Neural progenitor cell (in vitro differentiated cells): ENCODE results near the gene MPPED2. TPM values are rescaled to one million over a fixed set of nuclear protein-coding genes. Genes with fewer than 3 reads are reported as not detected.
A peak's percentile ranks its signal among the peaks of the same experiment; 100 is the strongest.

Experiments used
- DNase-seq: peaks from one replicate; pipeline ENCODE4 v3.0.0-alpha.2; 2016; ENCODE audit warnings: low spot score
- H2AFZ ChIP-seq: fragments of 200-600 bp; sonication (generic); replicated peaks from 2 replicates; pipeline ENCODE4 v1.6.1; 2016; ENCODE audit warnings: antibody characterized with exemption
- H3F3A ChIP-seq: fragments of 200-600 bp; sonication (generic); 2 replicates; pipeline ENCODE4 v1.6.1; 2016; ENCODE audit warnings: antibody characterized with exemption, low read depth
- H3K27ac ChIP-seq: fragments of 200-600 bp; sonication (generic); 2 replicates; pipeline ENCODE4 v1.5.1; 2016; ENCODE audit warnings: mild to moderate bottlenecking
- H3K27me3 ChIP-seq: fragments of 200-600 bp; sonication (generic); 2 replicates; pipeline ENCODE4 v1.6.1; 2016; ENCODE audit warnings: mild to moderate bottlenecking, moderate library complexity
- H3K36me3 ChIP-seq: fragments of 200-600 bp; sonication (generic); 2 replicates; pipeline ENCODE4 v1.5.1; 2016
- H3K4me1 ChIP-seq: fragments of 200-600 bp; sonication (generic); 2 replicates; pipeline ENCODE4 v1.6.1; 2016; ENCODE audit warnings: mixed run types
- H3K4me2 ChIP-seq: fragments of 200-600 bp; sonication (generic); 2 replicates; pipeline ENCODE4 v1.6.1; 2016
- H3K4me3 ChIP-seq: fragments of 200-600 bp; sonication (generic); 2 replicates; pipeline ENCODE4 v1.5.1; 2016
- H3K79me2 ChIP-seq: fragments of 200-600 bp; sonication (generic); 2 replicates; pipeline ENCODE4 v1.6.1; 2016; ENCODE audit warnings: low read depth
- H3K9ac ChIP-seq: fragments of 200-600 bp; sonication (generic); 2 replicates; pipeline ENCODE4 v1.6.1; 2016
- H3K9me3 ChIP-seq: fragments of 200-600 bp; sonication (generic); 2 replicates; pipeline ENCODE4 v1.5.1; 2016; ENCODE audit warnings: low read depth
- H4K20me1 ChIP-seq: fragments of 200-600 bp; sonication (generic); 2 replicates; pipeline ENCODE4 v1.6.1; 2016; ENCODE audit warnings: low read depth
- H3K27ac Mint-ChIP-seq: 3 replicates; pipeline ENCODE4 v1.8.0; 2021; ENCODE audit warnings: mixed read lengths
- H3K27me3 Mint-ChIP-seq: 2 replicates; pipeline ENCODE4 v1.8.0; 2022; ENCODE audit warnings: low read depth, mild to moderate bottlenecking, inconsistent platforms, moderate library complexity, mixed read lengths; ENCODE audit not compliant: insufficient read depth
- H3K36me3 Mint-ChIP-seq: 3 replicates; pipeline ENCODE4 v1.8.0; 2021; ENCODE audit warnings: mixed read lengths
- H3K4me1 Mint-ChIP-seq: 3 replicates; pipeline ENCODE4 v1.8.0; 2021; ENCODE audit warnings: mixed read lengths
- H3K4me3 Mint-ChIP-seq: 3 replicates; pipeline ENCODE4 v1.8.0; 2021; ENCODE audit warnings: mild to moderate bottlenecking, moderate library complexity, mixed read lengths
- H3K9me3 Mint-ChIP-seq: 3 replicates; pipeline ENCODE4 v1.8.0; 2020; ENCODE audit warnings: mixed read lengths
- EZH2 ChIP-seq: fragments of 200-600 bp; sonication (generic); IDR thresholded peaks from 2 replicates; pipeline ENCODE4 v1.6.1; 2017; ENCODE audit warnings: antibody characterized with exemption, mild to moderate bottlenecking, moderate library complexity
- EZH2phosphoT487 ChIP-seq: fragments of 200-600 bp; sonication (generic); IDR thresholded peaks from 2 replicates; pipeline ENCODE4 v1.6.1; 2017; ENCODE audit warnings: antibody characterized with exemption
- total RNA-seq: library from RNA; depleted of rRNA; stranded (reverse); fragments of >200 nt; gene quantifications from 2 replicates; pipeline ENCODE4 v1.2.3, GENCODE V29; 2015; ENCODE audit warnings: low replicate concordance
- TF ChIP-seq, protein P1 (sequence below): fragments of 200-600 bp; sonication (generic); IDR thresholded peaks from 2 replicates; pipeline ENCODE4 v1.5.1; 2017; ENCODE audit warnings: antibody characterized with exemption, mild to moderate bottlenecking

The MPPED2 gene
- total RNA-seq, 1 donor from 2014 or later = 3.4 TPM

DNA sequence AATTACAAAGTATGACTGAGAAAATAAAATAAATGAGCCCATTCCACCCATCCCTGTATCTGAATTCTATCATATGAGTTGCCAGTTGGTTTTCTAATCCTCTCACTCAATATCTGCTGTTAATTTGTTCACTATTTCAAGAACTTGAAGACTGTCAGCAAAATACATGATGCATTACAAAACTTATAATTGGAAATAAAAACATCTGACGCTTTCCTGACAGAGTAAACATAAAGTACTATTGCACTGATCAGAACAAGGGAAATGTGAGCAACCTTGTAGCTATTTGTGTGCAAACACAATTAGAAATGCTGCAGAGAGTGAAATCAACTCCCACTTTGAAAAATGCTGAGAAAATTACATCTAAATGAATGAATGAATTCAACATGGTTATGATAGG is 97.1 kb downstream of the MPPED2 start:
- Histone ChIP-seq H3K9me3 (no peaks in the 10 kb centered on the region), H3K27me3 (no peaks in the 10 kb centered on the region), H3K27ac (no peak overlapping the region), H3K9ac (no peak overlapping the region), H3K79me2 (no peaks in the 10 kb centered on the region), H3K4me2 (peak overlapping the region; percentile 16), H3F3A (no peaks in the 10 kb centered on the region), H3K4me3 (no peak overlapping the region), H2AFZ (no peak overlapping the region), H4K20me1 (no peaks in the 10 kb centered on the region), H3K36me3 (no peaks in the 10 kb centered on the region), H3K4me1 (peaks cover 24% of the 10 kb centered on the region)
- Mint-ChIP-seq H3K36me3 (peaks cover 1% of the 10 kb centered on the region), H3K4me3 (no peak overlapping the region), H3K27me3 (no peaks in the 10 kb centered on the region), H3K9me3 (no peaks in the 10 kb centered on the region), H3K4me1 (peaks cover 32% of the 10 kb centered on the region), H3K27ac (no peak overlapping the region)
- no peak for TF ChIP-seq EZH2
- no peak for TF ChIP-seq EZH2phosphoT487
- TF ChIP-seq, protein P1, sequence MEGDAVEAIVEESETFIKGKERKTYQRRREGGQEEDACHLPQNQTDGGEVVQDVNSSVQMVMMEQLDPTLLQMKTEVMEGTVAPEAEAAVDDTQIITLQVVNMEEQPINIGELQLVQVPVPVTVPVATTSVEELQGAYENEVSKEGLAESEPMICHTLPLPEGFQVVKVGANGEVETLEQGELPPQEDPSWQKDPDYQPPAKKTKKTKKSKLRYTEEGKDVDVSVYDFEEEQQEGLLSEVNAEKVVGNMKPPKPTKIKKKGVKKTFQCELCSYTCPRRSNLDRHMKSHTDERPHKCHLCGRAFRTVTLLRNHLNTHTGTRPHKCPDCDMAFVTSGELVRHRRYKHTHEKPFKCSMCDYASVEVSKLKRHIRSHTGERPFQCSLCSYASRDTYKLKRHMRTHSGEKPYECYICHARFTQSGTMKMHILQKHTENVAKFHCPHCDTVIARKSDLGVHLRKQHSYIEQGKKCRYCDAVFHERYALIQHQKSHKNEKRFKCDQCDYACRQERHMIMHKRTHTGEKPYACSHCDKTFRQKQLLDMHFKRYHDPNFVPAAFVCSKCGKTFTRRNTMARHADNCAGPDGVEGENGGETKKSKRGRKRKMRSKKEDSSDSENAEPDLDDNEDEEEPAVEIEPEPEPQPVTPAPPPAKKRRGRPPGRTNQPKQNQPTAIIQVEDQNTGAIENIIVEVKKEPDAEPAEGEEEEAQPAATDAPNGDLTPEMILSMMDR = no peak
- no peak for DNase-seq

DNA sequence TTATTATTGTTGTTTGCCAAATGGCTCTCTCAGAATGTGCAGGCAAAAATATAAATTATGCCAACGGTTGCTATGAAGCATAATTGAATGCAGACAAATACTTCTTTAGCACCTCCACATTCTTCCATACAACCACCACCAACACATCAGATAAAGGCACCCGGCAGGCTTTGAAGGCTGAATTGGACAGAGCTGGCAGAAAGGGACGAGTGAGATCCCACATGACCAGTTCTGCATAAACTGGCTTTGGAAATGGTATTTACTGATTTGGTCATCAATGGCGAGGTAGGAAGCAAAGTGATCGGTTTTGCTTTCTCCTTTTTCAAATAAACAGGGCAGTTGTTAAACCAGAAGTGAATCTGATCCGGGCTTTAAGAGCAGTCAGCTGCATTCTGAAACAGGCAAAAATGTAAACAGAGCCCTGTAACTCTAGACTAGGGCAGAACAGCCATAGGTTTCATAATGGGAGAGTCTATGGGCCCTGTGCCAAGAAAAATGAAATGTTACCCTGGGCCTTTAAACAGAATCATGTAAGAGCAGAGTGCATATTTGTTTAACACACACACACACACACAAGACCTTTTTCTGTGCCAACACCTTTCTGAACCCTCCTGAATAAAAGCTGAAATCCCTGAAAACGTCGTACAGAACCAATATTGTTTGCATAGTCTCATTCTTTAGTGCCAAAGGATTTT is 97.7 kb downstream of the MPPED2 start:
- no peaks in the 10 kb centered on the region for H3F3A ChIP-seq
- no peak overlapping the region for H3K4me3 Mint-ChIP-seq
- H3K27ac ChIP-seq = no peak overlapping the region
- no peaks in the 10 kb centered on the region for H3K9me3 Mint-ChIP-seq
- H3K27me3 Mint-ChIP-seq = no peaks in the 10 kb centered on the region
- TF ChIP-seq, protein P1 = no peak
- TF ChIP-seq EZH2phosphoT487 (no peak), EZH2 (no peak)
- no peaks in the 10 kb centered on the region for H3K9me3 ChIP-seq
- DNase-seq = no peak
- no peak overlapping the region for H3K27ac Mint-ChIP-seq
- peak overlapping the region; percentile 21 for H2AFZ ChIP-seq
- H3K79me2 ChIP-seq = no peaks in the 10 kb centered on the region
- no peak overlapping the region for H3K4me3 ChIP-seq
- no peak overlapping the region for H3K9ac ChIP-seq
- H3K4me2 ChIP-seq = no peak overlapping the region
- H4K20me1 ChIP-seq = no peaks in the 10 kb centered on the region
- H3K27me3 ChIP-seq = no peaks in the 10 kb centered on the region
- peaks cover 32% of the 10 kb centered on the region for H3K4me1 Mint-ChIP-seq
- no peaks in the 10 kb centered on the region for H3K36me3 ChIP-seq
- H3K4me1 ChIP-seq = peaks cover 24% of the 10 kb centered on the region
- no peaks in the 10 kb centered on the region for H3K36me3 Mint-ChIP-seq

DNA sequence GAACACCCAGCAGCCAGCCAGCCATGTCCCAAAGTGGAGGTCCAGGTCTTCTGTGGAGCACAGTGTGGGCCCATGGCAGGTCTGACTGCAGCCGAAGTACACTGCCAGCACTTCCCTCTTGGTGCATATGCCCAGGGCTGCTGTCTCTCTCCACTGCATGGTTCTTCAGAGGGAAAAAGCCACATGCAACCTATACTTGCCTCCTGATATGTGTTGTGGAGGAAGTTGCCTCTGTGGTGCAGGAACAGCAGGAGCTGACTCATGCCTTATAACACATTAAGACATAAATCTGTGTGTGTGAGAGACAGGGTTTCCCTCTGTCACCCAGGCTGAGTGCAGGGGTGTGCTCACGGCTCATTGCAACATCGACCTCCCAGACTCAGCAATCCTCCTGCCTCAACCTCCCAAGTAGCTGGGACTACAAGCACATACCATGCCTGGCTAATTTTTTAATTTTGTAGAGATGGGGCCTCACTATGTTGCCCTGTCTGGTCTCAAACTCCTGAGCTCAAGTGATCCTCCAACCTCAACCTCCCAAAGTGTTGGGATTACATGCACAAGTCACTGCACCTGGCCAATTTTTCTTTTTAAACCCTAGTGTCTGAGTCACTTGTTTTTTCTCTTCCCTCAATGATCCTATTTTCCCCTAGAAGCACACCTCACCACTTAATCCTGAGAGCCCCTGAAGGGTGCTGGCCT is 98.8 kb downstream of the MPPED2 start:
- no peak overlapping the region for H3K27ac ChIP-seq
- no peak overlapping the region for H3K27ac Mint-ChIP-seq
- TF ChIP-seq EZH2 (no peak), EZH2phosphoT487 (no peak)
- TF ChIP-seq, protein P1 = no peak

More for the DNA sequence above, 98.8 kb downstream of the MPPED2 start:
- Mint-ChIP-seq H3K4me3 (no peak overlapping the region), H3K9me3 (no peaks in the 10 kb centered on the region), H3K27me3 (no peaks in the 10 kb centered on the region), H3K4me1 (peaks cover 32% of the 10 kb centered on the region), H3K36me3 (no peaks in the 10 kb centered on the region)
- H4K20me1 ChIP-seq = no peaks in the 10 kb centered on the region
- H3K4me2 ChIP-seq = no peak overlapping the region
- peaks cover 28% of the 10 kb centered on the region for H3K4me1 ChIP-seq
- no peak overlapping the region for H3K9ac ChIP-seq
- H3K36me3 ChIP-seq = no peaks in the 10 kb centered on the region
- no peaks in the 10 kb centered on the region for H3K79me2 ChIP-seq
- DNase-seq = no peak
- H3K4me3 ChIP-seq = no peak overlapping the region
- no peaks in the 10 kb centered on the region for H3K9me3 ChIP-seq
- H3K27me3 ChIP-seq = no peaks in the 10 kb centered on the region
- H3F3A ChIP-seq = no peaks in the 10 kb centered on the region
- H2AFZ ChIP-seq = no peak overlapping the region
